ENCODE measurements around the gene LAMA2. TPM values are rescaled to one million over a fixed set of nuclear protein-coding genes. Genes with fewer than 3 reads are reported as not detected.

Gene LAMA2
- total RNA-seq, 1 experiment from 2014 or later = 4.2 TPM

DNA sequence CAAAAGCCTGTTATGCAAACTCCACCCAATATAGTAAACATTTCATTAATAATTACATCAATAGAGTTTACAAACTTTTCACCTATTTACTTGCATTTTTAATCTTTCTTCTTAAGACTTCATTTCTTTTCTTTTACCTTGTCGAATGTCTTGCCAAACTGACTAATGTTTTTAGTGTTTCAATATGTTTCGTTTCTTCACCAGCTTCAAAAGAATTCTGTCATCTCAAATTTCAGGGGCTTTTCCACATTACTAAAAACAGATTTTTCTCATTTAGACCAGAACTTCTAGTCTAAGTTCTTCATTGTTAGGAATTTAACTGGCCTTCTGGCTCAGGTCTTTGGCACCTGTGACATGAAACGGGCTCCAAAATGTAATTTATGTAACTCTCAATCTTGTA is 630.5 kb downstream of the LAMA2 start:
- Mint-ChIP-seq H3K27me3 (ENCODE audit: low read depth) (no peaks in the 10 kb centered on the region), H3K4me1 (peaks cover 0 to 3% of the 10 kb centered on the region in 2 experiments; a peak in 1 of 4 replicates), H3K36me3 (ENCODE audit: insufficient read depth in 1 of 3, low read depth in 3 of 3) (no peaks in the 10 kb centered on the region), H3K27ac (no peak overlapping the region), H3K9me3 (no peaks in the 10 kb centered on the region), H3K4me3 (no peak overlapping the region)
- Histone ChIP-seq H4K5ac (ENCODE audit: insufficient read length, low read depth, low read length) (no peak overlapping the region), H4K91ac (ENCODE audit: insufficient read length, low read depth, low read length) (no peak overlapping the region), H3K27ac (ENCODE audit: insufficient read length, low read depth, low read length) (no peak overlapping the region), H3K4me1 (ENCODE audit: insufficient read depth, low read length) (no peaks in the 10 kb centered on the region), H2AK5ac (ENCODE audit: insufficient read length, low read length) (no peak overlapping the region), H3K4ac (ENCODE audit: low read depth, low read length) (no peak overlapping the region), H3K4me2 (ENCODE audit: insufficient read depth, insufficient read length, low read length) (no peak overlapping the region), H3K23me2 (ENCODE audit: insufficient read length, low read depth, low read length, poor library complexity, severe bottlenecking) (no peaks in the 10 kb centered on the region), H3K56ac (ENCODE audit: insufficient read length, low read depth, low read length) (no peak overlapping the region), H2BK120ac (ENCODE audit: low read depth, low read length, poor library complexity, severe bottlenecking) (no peak overlapping the region), H4K8ac (replicated peaks; ENCODE audit: insufficient read length, low read depth, low read length) (no peak overlapping the region), H3K9me3 (ENCODE audit: control insufficient read depth, low read depth, low read length) (no peaks in the 10 kb centered on the region), H3K9ac (ENCODE audit: extremely low read depth, insufficient read length, low read length) (no peak overlapping the region), H3K27me3 (ENCODE audit: insufficient read depth, low read length) (no peaks in the 10 kb centered on the region), H2BK12ac (ENCODE audit: insufficient read length, low read depth, low read length) (no peak overlapping the region), H3K79me1 (ENCODE audit: insufficient read depth, low read depth, low read length, poor library complexity, severe bottlenecking) (no peaks in the 10 kb centered on the region), H2AFZ (ENCODE audit: low read length) (no peak overlapping the region), H2BK15ac (ENCODE audit: low read depth, low read length) (no peak overlapping the region), H2BK20ac (ENCODE audit: low read depth, low read length, poor library complexity, severe bottlenecking) (no peak overlapping the region), H3K18ac (ENCODE audit: insufficient read length, low read depth, low read length) (no peak overlapping the region), H3T11ph (ENCODE audit: low read length) (no peak overlapping the region), H4K20me1 (ENCODE audit: control insufficient read depth, insufficient read depth, insufficient read length) (no peaks in the 10 kb centered on the region), H3K23ac (ENCODE audit: insufficient read length, low read depth, low read length) (no peak overlapping the region), H2BK5ac (ENCODE audit: insufficient read length, low read length) (no peak overlapping the region), H3K79me2 (ENCODE audit: insufficient read depth, low read length) (no peaks in the 10 kb centered on the region), H3K14ac (ENCODE audit: insufficient read depth, low read length) (no peak overlapping the region)
- no CpG with 5 or more reads among the region's 3 CpGs for WGBS (ENCODE audit: extremely low coverage, insufficient read length, low lambda C conversion rate)
- DNase-seq = no peak
- TF ChIP-seq, protein P1, sequence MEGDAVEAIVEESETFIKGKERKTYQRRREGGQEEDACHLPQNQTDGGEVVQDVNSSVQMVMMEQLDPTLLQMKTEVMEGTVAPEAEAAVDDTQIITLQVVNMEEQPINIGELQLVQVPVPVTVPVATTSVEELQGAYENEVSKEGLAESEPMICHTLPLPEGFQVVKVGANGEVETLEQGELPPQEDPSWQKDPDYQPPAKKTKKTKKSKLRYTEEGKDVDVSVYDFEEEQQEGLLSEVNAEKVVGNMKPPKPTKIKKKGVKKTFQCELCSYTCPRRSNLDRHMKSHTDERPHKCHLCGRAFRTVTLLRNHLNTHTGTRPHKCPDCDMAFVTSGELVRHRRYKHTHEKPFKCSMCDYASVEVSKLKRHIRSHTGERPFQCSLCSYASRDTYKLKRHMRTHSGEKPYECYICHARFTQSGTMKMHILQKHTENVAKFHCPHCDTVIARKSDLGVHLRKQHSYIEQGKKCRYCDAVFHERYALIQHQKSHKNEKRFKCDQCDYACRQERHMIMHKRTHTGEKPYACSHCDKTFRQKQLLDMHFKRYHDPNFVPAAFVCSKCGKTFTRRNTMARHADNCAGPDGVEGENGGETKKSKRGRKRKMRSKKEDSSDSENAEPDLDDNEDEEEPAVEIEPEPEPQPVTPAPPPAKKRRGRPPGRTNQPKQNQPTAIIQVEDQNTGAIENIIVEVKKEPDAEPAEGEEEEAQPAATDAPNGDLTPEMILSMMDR (conservative IDR thresholded peaks at IDR 0.05) = no peak
